ENCODE measurements around the gene AKAP12. TPM values are rescaled to one million over a fixed set of nuclear protein-coding genes. Genes with fewer than 3 reads are reported as not detected.

AKAP12 gene
- total and polyA plus RNA-seq, 12 donors: 5.7 to 43.3 (median 12.2) TPM

DNA sequence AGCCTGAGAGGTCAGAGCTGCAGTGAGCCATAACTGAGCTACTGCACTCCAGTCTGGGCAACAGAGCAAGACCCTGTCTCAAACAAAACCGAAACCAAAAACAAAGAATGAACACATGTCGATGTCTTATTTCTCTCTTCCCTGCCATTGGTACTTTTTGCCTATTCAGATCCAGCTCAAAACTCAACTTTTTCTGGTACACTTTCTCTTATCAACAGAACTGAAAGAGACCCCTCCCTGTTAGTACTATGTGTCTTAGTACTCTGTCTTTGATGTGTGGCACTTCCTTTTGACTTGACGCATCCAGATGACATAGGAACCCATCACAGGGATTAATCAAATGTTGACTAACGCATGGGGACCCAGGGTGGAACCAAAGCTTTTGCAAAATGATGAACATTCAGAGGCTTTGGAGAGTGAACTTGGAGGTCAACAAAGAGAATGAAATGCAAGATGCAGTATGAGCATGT is 44.8 kb downstream of the AKAP12 start:
- H3K4me1 ChIP-seq: peaks cover 0 to 27% (median 20%) of the 10 kb centered on the region in 9 donors
- intact Hi-C loops (cut with DNase I): no loop called here
- no peak overlapping the region for H3K4me3 ChIP-seq
- H3K36me3 ChIP-seq: no peaks in the 10 kb centered on the region
- H3K27ac ChIP-seq: peak overlapping the region in 9 of 10 donors; percentile 3 to 76 (median 45)
- no peaks in the 10 kb centered on the region for H3K27me3 ChIP-seq
- ATAC-seq (peak in 1 of 8 donors; percentile 20), DNase-seq (no peak)
- H3K9me3 ChIP-seq: no peaks in the 10 kb centered on the region
- TF ChIP-seq, protein P1, sequence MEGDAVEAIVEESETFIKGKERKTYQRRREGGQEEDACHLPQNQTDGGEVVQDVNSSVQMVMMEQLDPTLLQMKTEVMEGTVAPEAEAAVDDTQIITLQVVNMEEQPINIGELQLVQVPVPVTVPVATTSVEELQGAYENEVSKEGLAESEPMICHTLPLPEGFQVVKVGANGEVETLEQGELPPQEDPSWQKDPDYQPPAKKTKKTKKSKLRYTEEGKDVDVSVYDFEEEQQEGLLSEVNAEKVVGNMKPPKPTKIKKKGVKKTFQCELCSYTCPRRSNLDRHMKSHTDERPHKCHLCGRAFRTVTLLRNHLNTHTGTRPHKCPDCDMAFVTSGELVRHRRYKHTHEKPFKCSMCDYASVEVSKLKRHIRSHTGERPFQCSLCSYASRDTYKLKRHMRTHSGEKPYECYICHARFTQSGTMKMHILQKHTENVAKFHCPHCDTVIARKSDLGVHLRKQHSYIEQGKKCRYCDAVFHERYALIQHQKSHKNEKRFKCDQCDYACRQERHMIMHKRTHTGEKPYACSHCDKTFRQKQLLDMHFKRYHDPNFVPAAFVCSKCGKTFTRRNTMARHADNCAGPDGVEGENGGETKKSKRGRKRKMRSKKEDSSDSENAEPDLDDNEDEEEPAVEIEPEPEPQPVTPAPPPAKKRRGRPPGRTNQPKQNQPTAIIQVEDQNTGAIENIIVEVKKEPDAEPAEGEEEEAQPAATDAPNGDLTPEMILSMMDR (IDR thresholded peaks at IDR 0.05): no peak
- 58 to 66% methylated on average over 4 of the region's 4 CpGs for WGBS, 2 donors

DNA sequence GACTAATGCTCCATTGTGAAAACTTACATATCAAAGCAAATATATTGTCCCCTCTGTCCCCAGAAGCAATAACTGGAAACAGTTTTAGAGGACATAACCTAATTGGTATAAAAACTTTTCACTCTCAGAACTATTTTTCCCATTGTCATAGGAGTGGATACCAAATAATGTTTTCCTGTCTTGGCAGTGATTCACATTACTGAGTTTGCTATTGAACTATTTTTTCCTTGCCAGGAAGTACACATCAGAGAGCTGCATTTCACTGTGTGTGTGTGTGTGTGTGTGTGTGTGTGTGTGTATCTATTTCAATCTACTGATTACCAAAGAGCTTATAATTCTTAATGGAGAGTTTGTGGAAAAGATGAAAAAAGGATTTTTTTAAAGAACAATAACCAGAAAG is 45.4 kb downstream of the AKAP12 start:
- TF ChIP-seq, protein P1 (IDR thresholded peaks at IDR 0.05): no peak
- Histone ChIP-seq H3K27ac (peak overlapping the region in 9 of 10 donors; percentile 3 to 76 (median 45)), H3K4me1 (peaks cover 0 to 27% (median 20%) of the 10 kb centered on the region in 9 donors), H3K4me3 (no peak overlapping the region), H3K36me3 (no peaks in the 10 kb centered on the region), H3K9me3 (no peaks in the 10 kb centered on the region), H3K27me3 (no peaks in the 10 kb centered on the region)
- ATAC-seq: peak in 7 of 8 donors; percentile 60 to 86 (median 81)
- DNase-seq: peak in 1 of 2 donors; percentile 40
- intact Hi-C loops (cut with DNase I): no loop called here

DNA sequence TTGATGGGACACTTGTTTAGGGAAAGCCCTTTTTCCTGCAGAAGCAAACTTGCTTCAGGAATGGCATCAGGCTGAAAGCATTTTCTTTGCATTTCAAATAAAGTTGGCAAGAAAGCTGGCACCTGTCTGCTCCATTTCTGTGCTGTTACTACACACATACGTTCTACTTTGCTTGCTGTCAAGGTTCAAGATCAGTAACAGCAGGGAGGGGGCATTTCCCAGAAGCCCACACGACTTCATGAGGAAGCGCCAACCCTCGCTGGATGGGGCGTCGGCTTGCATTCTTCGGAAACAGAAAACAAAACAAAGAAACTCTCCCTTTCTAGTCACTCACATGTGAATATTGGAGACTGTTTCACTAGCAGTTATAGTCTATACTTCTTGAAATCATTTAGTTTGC is 46.4 kb downstream of the AKAP12 start:
- Histone ChIP-seq H3K4me1 (peaks cover 0 to 30% (median 21%) of the 10 kb centered on the region in 9 donors), H3K9me3 (no peaks in the 10 kb centered on the region), H3K27me3 (no peaks in the 10 kb centered on the region), H3K27ac (peak overlapping the region in 7 of 10 donors; percentile 32 to 76 (median 54)), H3K4me3 (no peak overlapping the region), H3K36me3 (no peaks in the 10 kb centered on the region)
- peak in 5 of 8 donors; percentile 36 to 73 (median 43) for ATAC-seq
- WGBS, 2 donors: 56 to 59% methylated on average over 7 of the region's 7 CpGs
- peak in 1 of 2 donors; percentile 18 for DNase-seq
- intact Hi-C loops (cut with DNase I): no loop called here
- TF ChIP-seq, protein P1 (IDR thresholded peaks at IDR 0.05): no peak

DNA sequence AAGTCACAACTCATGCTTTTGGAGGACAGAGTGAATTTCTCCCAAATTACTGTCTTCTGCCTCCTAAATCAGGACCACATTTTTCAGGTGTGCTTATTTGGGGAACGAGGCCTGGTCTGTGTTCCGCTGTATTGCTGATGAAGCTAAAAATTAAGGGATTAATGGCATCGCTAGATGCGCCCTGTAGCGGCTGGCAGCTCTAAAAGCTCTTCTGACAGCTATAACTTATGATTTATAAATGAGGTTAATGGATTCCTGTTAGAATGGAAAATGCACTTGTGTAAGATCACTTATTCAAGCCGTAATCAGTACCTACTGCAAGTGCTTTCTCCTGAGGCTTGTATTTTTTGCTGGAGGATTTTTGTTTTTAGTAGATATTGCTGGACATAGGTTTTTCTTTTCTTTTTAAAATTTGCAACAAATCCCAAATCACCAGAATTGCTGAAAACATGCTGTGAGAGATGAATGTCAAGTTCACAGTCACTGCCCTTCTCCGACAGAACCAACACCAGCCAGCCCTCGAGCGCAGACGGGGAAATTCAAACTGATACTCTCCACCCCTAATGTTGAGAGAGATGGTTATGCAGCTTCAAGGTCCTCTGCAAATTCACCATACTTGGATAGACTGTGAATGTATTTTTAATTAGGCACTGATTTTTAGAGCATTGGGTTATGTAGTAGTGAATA is 49.1 kb downstream of the AKAP12 start:
- Histone ChIP-seq H3K36me3 (no peaks in the 10 kb centered on the region), H3K4me1 (peaks cover 0 to 48% (median 27%) of the 10 kb centered on the region in 9 donors), H3K27ac (no peak overlapping the region), H3K27me3 (peaks cover 0 to 3% (median 0%) of the 10 kb centered on the region in 7 donors), H3K4me3 (no peak overlapping the region), H3K9me3 (no peaks in the 10 kb centered on the region)
- DNase-seq (no peak), ATAC-seq (no peak)
- TF ChIP-seq, protein P1 (IDR thresholded peaks at IDR 0.05): no peak
- intact Hi-C loops (cut with DNase I): no loop called here
- WGBS, 2 donors: 96% methylated on average over 10 of the region's 10 CpGs

All from heart right ventricle (tissue), 16 donors.